NCI-H2227 treated with DMSO at 0.1 percent for 48 hours (cell line): ENCODE data around the gene TLN1.

Source experiments
- DNase-seq: peaks from one replicate; lab custom pipeline; 2025; lab: John Stamatoyannopoulos, UW

The TLN1 gene

GRCh38 chr9:35661756-35662350 is 70.1 kb downstream of the TLN1 start:
- no peak for DNase-seq

GRCh38 chr9:35660966-35661415 is 71.0 kb downstream of the TLN1 start:
- no peak for DNase-seq

DNA sequence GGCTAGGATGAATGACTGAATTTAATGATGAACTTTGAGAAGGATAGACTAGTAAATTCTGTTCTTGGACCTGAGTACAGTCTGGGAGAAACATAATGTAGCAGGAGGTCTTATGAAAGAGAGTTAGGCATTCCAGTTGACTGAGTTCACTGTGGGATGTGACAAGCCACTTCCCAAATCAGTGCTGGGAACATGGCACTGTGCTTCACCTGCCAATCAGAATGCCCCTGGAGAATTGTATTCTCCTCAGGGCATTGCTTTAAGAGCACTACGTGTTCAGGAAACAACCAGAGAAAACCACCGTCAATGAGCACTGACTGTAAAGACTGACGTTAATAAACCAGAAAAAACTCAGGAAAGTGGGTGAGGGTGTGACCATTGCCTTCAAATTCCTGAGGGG is 72.7 kb downstream of the TLN1 start:
- DNase-seq, result no peak

GRCh38 chr9:35658968-35659220 is 73.1 kb downstream of the TLN1 start:
- no peak for DNase-seq

DNA sequence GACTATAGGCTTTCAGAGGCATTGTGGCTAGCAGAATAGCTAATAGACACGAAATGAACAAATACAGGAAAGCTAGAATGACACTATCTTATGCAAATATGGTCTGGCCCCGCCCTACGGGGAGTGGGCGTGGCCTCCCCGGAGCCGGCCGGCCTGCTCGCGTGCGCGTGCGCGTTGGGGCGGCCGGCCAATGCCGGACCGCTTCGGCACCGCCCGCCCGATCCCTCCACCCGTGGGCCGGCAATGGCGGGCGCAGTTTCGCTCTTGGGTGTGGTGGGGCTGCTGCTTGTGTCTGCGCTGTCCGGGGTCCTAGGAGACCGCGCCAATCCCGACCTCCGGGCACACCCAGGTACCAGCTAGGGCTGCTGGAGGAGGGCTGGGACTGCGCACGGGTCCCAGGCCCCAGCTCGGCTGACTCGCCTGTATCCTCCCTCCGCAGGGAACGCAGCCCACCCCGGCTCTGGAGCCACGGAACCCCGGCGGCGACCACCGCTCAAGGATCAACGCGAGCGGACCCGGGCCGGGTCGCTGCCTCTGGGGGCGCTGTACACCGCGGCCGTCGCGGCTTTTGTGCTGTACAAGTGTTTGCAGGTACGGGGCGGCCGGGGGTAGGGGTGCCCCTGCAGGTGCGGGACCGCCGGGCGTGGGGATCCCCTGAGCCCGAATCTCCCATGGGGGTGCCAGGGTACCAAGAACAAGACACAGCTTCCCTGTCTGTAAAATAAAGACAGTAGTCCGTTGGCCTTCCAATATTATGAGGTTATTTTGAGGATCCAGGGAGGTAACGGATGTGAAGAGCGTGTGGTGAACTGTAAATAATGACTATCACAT is 73.6 kb downstream of the TLN1 start, which contains the start of gene CCDC107:
Gene CCDC107, plus strand, starts transcription at position 156 of the 831 bp plus-strand sequence. Its CDS starts 88 bp downstream, at position 244.
- DNase-seq, result peak; percentile 90

GRCh38 chr9:35657546-35658136 is 74.4 kb downstream of the TLN1 start, which contains the start of gene RMRP:
TSS of gene RMRP (minus strand) at chr9:35658019.
- DNase-seq, result peak; percentile 90

GRCh38 chr9:35656831-35657545 is 75.0 kb downstream of the TLN1 start:
- DNase-seq, result peak; percentile 39

DNA sequence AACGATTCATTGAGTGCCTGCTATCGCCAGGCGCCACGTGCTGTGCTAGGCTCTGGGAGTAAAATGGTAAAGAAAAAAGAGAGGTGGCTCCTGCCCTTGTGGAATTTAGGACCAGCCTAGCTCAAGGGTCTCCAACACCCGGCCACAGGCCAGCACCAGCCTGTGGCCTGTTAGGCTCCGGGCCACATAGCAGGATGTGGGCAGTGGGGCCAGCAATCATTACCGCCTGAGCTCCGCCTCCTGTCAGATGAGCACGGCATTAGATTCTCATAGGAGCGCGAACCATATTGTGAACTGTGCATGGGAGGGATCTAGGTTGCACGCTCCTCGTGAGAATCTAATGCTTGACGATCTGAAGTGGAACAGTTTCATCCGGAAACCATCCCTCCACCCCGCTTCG is 75.6 kb downstream of the TLN1 start:
- DNase-seq, result no peak

DNA sequence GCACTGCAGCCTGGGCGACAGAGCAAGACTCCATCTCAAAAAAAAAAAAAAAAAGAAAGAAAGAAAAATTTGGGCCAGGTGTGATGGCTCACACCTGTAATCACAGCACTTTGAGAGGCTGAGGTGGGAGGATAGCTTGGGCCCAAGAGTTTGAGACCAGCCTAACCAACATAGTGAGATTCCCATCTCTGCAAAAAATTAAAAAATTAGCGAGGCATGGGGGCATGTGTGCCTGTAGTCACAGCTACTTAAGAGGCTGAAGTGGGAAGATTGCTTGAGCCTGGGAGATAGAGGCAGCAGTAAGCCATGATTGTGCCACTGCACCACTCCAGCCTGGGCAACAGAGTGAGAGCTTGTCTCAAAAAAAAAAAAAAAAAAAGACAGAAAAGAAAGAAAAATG is 78.4 kb downstream of the TLN1 start:
- no peak for DNase-seq

GRCh38 chr9:35652829-35653209 is 79.2 kb downstream of the TLN1 start:
- no peak for DNase-seq

- DNase-seq, result no peak
These were observed 79.8 kb downstream of the TLN1 start for GRCh38 chr9:35651956-35652828.

DNA sequence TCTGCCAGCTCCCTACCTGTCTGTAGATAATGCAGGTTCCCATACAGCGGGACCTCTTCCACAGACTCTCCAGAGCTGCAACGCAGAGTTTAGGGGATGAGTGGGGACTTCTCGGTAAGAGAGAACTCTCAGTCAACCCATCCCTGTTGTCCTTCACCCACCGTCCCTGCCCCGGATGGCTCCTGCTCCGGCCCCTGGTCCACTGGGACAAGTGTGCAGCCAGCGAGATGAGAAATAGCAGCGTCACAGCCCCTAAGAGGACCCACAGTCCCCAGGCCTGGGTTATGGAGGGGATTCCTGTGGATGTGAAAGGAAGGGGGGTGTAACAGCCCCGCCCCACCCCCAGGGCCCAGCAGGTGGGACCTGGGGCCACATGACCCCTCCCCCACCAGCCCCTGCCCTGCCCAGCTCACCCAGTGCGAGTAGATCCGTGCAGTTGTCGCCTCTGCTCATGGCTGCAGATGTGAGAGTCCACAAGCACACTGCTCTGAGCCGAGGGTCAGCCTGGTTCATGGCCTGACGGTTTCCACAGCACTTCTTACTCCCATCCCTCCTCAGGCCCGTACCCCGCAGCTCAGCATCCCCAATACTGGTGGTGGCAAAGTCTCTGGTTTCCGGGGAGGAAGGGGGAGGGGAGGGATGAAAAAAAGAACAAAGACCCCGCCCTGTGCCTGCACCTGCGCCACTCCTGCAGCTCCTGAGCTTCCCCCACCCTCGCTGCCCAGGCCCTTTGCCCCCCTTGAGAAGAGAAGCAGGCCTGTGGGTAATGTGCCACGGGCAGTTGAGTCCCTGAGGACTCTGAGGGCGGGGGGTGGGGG is 81.4 kb downstream of the TLN1 start, which contains the start of gene SIT1:
Gene SIT1, minus strand, starts transcription at position 591 of the 818 bp plus-strand sequence. Its CDS starts 78 bp downstream, at position 513.
- no peak for DNase-seq

GRCh38 chr9:35649431-35650340 is 82.3 kb downstream of the TLN1 start:
- no peak for DNase-seq
